ENCODE data around the gene PGRMC1. TPM values are rescaled to one million over a fixed set of nuclear protein-coding genes. Genes with fewer than 3 reads are reported as not detected.

PGRMC1 gene
- total and polyA plus RNA-seq, 4 experiments from 2014 or later = 15.9 to 29.7 (median 19.2) TPM

DNA sequence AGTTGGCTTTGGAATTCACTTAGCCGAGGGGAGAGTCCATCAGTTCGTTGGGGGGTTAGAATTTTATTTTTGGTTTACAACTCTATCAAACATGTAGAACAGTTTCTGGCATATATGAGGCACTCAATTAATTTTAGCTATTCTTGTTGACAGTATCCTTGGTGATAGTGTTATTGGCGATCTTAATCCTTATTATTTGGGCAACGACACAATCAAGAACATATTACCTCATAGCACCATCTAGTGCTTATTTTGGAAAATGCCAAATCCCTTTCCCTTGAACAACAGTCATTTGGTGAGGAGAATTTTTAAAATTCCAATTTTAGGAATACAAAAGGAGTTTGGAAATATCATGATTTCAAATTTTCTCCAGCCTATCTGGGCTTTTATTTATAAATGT lies 17.9 kb upstream of the PGRMC1 start:
- no peak for DNase-seq
- Mint-ChIP-seq H3K4me1 (no peaks in the 10 kb centered on the region), H3K27ac (no peak overlapping the region), H3K4me3 (no peak overlapping the region), H3K36me3 (no peaks in the 10 kb centered on the region), H3K27me3 (peaks cover 4 to 15% of the 10 kb centered on the region in 2 donors), H3K9me3 (no peaks in the 10 kb centered on the region)
- no peak overlapping the region for H3K4me3 ChIP-seq (ENCODE audit: low read length in 2 of 2)
- intact Hi-C loops (cut with micrococcal nuclease) = loop anchor here (1.0 kb wide), 1 partner anchor 371 kb away; no protein-coding TSS in a partner anchor
- ChIA-PET CTCF (ENCODE audit: partially characterized antibody) (interaction anchor here (0.9 to 1.6 kb wide), 2 partner anchors 11 to 99 kb away, joined by 3 to 4 read pairs; no protein-coding TSS in a partner anchor), POLR2A (ENCODE audit: partially characterized antibody) (no interaction called here)
- no peaks in the 10 kb centered on the region for H3K27me3 ChIP-seq (ENCODE audit: insufficient read depth, low read length)
- no peaks in the 10 kb centered on the region for H3K4me1 ChIP-seq (ENCODE audit: insufficient read depth, low read length)
- H3K9me3 ChIP-seq (ENCODE audit: control insufficient read depth in 1 of 2, low read length in 2 of 2) = no peaks in the 10 kb centered on the region
- no peak overlapping the region for H3K27ac ChIP-seq (ENCODE audit: low read depth, low read length)
- H3K36me3 ChIP-seq (ENCODE audit: insufficient read depth, low read length) = no peaks in the 10 kb centered on the region

GRCh38 chrX:119222932-119223331 lies 13.2 kb upstream of the PGRMC1 start:
- H3K4me1 Mint-ChIP-seq = peaks cover 0 to 1% (median 0%) of the 10 kb centered on the region in 4 donors
- no peak overlapping the region for H3K4me3 Mint-ChIP-seq
- H3K36me3 ChIP-seq (ENCODE audit: insufficient read depth, low read length) = no peaks in the 10 kb centered on the region
- H3K27ac Mint-ChIP-seq = no peak overlapping the region
- intact Hi-C loops (cut with micrococcal nuclease) = no loop called here
- H3K36me3 Mint-ChIP-seq = no peaks in the 10 kb centered on the region
- no peak overlapping the region for H3K27ac ChIP-seq (ENCODE audit: low read depth, low read length)
- no peak overlapping the region for H3K4me3 ChIP-seq (ENCODE audit: low read length in 2 of 2)
- peaks cover 10 to 14% of the 10 kb centered on the region in 2 donors for H3K27me3 Mint-ChIP-seq
- no peak for DNase-seq
- H3K4me1 ChIP-seq (ENCODE audit: insufficient read depth, low read length) = no peaks in the 10 kb centered on the region
- no peaks in the 10 kb centered on the region for H3K27me3 ChIP-seq (ENCODE audit: insufficient read depth, low read length)
- ChIA-PET POLR2A (ENCODE audit: partially characterized antibody) (no interaction called here), CTCF (ENCODE audit: partially characterized antibody) (no interaction called here)
- no peaks in the 10 kb centered on the region for H3K9me3 ChIP-seq (ENCODE audit: control insufficient read depth in 1 of 2, low read length in 2 of 2)
- peaks cover 0 to 1% (median 0%) of the 10 kb centered on the region in 8 donors for H3K9me3 Mint-ChIP-seq

- H3K36me3 ChIP-seq (ENCODE audit: insufficient read depth, low read length) = no peaks in the 10 kb centered on the region
- CTCF ChIA-PET (ENCODE audit: partially characterized antibody) = no interaction called here
- Mint-ChIP-seq H3K27me3 (peaks cover 11 to 12% of the 10 kb centered on the region in 2 donors), H3K4me1 (peaks cover 0 to 1% (median 0%) of the 10 kb centered on the region in 4 donors), H3K4me3 (no peak overlapping the region), H3K9me3 (peaks cover 0 to 1% (median 0%) of the 10 kb centered on the region in 8 donors), H3K36me3 (no peaks in the 10 kb centered on the region), H3K27ac (no peak overlapping the region)
- H3K27ac ChIP-seq (ENCODE audit: low read depth, low read length) = no peak overlapping the region
- POLR2A ChIA-PET (ENCODE audit: partially characterized antibody) = no interaction called here
- no peak for DNase-seq
- no peaks in the 10 kb centered on the region for H3K27me3 ChIP-seq (ENCODE audit: insufficient read depth, low read length)
- no peak overlapping the region for H3K4me3 ChIP-seq (ENCODE audit: low read length in 2 of 2)
- no peaks in the 10 kb centered on the region for H3K9me3 ChIP-seq (ENCODE audit: control insufficient read depth in 1 of 2, low read length in 2 of 2)
- H3K4me1 ChIP-seq (ENCODE audit: insufficient read depth, low read length) = no peaks in the 10 kb centered on the region
- intact Hi-C loops (cut with micrococcal nuclease) = no loop called here
Observed at GRCh38 chrX:119223783-119224182, 12.3 kb upstream of the PGRMC1 start.

DNA sequence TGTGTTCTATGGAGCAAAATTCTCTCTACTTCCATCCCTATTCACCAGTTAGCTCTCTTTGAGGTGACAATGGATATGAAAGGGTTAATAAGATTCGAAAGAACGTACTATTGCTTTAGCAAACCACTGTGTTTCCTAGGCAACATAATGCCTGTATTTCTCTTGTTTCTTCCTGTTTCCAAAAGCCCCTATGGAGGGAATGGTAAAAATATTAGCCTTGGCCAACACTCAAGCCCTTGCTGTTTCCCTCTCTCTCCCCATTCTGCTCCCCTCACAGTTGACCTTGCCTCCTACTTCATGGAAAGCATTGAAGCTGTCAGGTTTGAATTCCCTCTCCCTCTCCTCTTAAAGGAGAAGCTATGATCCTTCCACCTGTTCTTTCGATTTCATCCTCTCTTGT lies 9.6 kb upstream of the PGRMC1 start:
- intact Hi-C loops (cut with micrococcal nuclease) = no loop called here
- Histone ChIP-seq H3K27me3 (ENCODE audit: insufficient read depth, low read length) (no peaks in the 10 kb centered on the region), H3K9me3 (ENCODE audit: control insufficient read depth in 1 of 2, low read length in 2 of 2) (no peaks in the 10 kb centered on the region), H3K4me1 (ENCODE audit: insufficient read depth, low read length) (no peaks in the 10 kb centered on the region), H3K27ac (ENCODE audit: low read depth, low read length) (no peak overlapping the region), H3K36me3 (ENCODE audit: insufficient read depth, low read length) (no peaks in the 10 kb centered on the region), H3K4me3 (ENCODE audit: low read length in 2 of 2) (no peak overlapping the region)
- H3K4me1 Mint-ChIP-seq = peaks cover 0 to 1% (median 0%) of the 10 kb centered on the region in 4 donors
- CTCF ChIA-PET (ENCODE audit: partially characterized antibody) = no interaction called here
- DNase-seq = no peak
- peaks cover 0 to 1% (median 0%) of the 10 kb centered on the region in 8 donors for H3K9me3 Mint-ChIP-seq
- no peak overlapping the region for H3K27ac Mint-ChIP-seq
- no peaks in the 10 kb centered on the region for H3K36me3 Mint-ChIP-seq
- H3K27me3 Mint-ChIP-seq = peaks cover 9 to 10% of the 10 kb centered on the region in 2 donors
- POLR2A ChIA-PET (ENCODE audit: partially characterized antibody) = no interaction called here
- no peak overlapping the region for H3K4me3 Mint-ChIP-seq

DNA sequence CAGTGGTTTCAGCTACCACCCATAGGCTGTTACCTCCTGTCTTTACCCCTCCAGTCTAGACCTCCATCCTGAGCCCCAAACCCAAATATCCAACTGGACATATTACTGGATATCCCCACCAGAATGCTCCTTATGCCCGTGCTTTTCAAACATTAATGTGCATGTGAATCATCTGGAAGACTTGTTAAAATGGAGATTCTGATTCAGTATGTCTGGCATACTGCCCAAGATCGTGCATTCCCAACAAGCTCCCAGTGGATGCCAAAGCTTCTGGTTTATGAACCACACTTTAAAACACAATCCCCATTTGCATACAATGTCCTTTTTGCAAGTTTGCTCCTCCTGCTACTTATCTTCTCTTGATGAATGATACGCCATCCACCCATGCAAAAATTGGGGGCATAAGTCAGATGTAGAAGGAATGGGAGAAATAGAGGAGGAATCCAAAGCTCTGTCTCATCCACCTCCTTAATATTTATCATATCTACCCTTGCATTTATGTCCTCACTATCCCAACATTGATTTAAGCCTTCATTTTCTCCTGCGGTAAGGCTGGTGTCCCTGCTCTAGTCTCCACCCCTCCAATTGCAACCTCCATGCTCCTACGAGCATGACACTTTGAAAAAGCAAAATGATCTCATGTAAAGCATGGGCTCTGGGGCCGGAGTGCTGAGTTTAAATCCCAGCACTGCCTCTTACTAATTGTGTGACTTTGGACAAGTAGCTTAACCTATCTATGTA lies 7.4 kb upstream of the PGRMC1 start:
- Histone ChIP-seq H3K36me3 (ENCODE audit: insufficient read depth, low read length) (no peaks in the 10 kb centered on the region), H3K4me3 (ENCODE audit: low read length in 2 of 2) (no peak overlapping the region), H3K27me3 (ENCODE audit: insufficient read depth, low read length) (no peaks in the 10 kb centered on the region), H3K4me1 (ENCODE audit: insufficient read depth, low read length) (no peaks in the 10 kb centered on the region), H3K9me3 (ENCODE audit: control insufficient read depth in 1 of 2, low read length in 2 of 2) (no peaks in the 10 kb centered on the region), H3K27ac (ENCODE audit: low read depth, low read length) (no peak overlapping the region)
- intact Hi-C loops (cut with micrococcal nuclease) = no loop called here
- no peak for DNase-seq
- Mint-ChIP-seq H3K4me3 (no peak overlapping the region), H3K27me3 (peaks cover 8 to 9% of the 10 kb centered on the region in 2 donors), H3K36me3 (no peaks in the 10 kb centered on the region), H3K9me3 (peaks cover 0 to 1% (median 0%) of the 10 kb centered on the region in 8 donors), H3K27ac (no peak overlapping the region), H3K4me1 (peaks cover 0 to 1% (median 0%) of the 10 kb centered on the region in 4 donors)
- CTCF ChIA-PET (ENCODE audit: partially characterized antibody) = interaction anchor here (0.8 kb wide), 1 partner anchor 11 kb away, joined by 3 read pairs; no protein-coding TSS in a partner anchor
- POLR2A ChIA-PET (ENCODE audit: partially characterized antibody) = no interaction called here

GRCh38 chrX:119229253-119229615 lies 6.9 kb upstream of the PGRMC1 start:
- Histone ChIP-seq H3K9me3 (ENCODE audit: control insufficient read depth in 1 of 2, low read length in 2 of 2) (no peaks in the 10 kb centered on the region), H3K27ac (ENCODE audit: low read depth, low read length) (no peak overlapping the region), H3K27me3 (ENCODE audit: insufficient read depth, low read length) (no peaks in the 10 kb centered on the region), H3K4me3 (ENCODE audit: low read length in 2 of 2) (no peak overlapping the region), H3K4me1 (ENCODE audit: insufficient read depth, low read length) (no peaks in the 10 kb centered on the region), H3K36me3 (ENCODE audit: insufficient read depth, low read length) (no peaks in the 10 kb centered on the region)
- intact Hi-C loops (cut with micrococcal nuclease) = no loop called here
- ChIA-PET CTCF (ENCODE audit: partially characterized antibody) (interaction anchor here (0.8 kb wide), 1 partner anchor 12 kb away, joined by 3 read pairs; no protein-coding TSS in a partner anchor), POLR2A (ENCODE audit: partially characterized antibody) (no interaction called here)
- no peak overlapping the region for H3K4me3 Mint-ChIP-seq
- no peak overlapping the region for H3K27ac Mint-ChIP-seq
- H3K27me3 Mint-ChIP-seq = peaks cover 6 to 9% of the 10 kb centered on the region in 2 donors
- DNase-seq = no peak
- no peaks in the 10 kb centered on the region for H3K4me1 Mint-ChIP-seq
- no peaks in the 10 kb centered on the region for H3K36me3 Mint-ChIP-seq
- no peaks in the 10 kb centered on the region for H3K9me3 Mint-ChIP-seq

DNA sequence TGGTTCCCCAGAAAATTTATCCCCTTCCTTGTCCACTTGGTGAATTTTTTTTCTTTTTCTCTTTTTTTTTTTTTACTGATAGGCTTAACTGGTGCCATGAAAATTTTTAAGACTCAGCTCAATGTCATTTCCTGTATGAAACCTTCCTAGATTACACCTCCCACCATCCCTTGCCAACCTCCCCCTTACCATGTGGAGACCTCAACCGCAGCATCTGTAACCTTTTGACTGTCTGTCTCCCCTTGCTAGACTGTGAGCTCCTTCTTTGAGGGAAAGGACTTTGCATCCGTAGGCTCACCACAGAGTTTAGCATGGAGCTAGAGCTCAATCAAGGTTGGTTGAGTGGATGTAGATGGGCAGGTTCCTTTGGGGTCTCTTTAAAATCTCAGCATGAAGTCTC lies 5.2 kb upstream of the PGRMC1 start:
- H3K4me3 ChIP-seq (ENCODE audit: low read length in 2 of 2) = no peak overlapping the region
- intact Hi-C loops (cut with micrococcal nuclease) = no loop called here
- Mint-ChIP-seq H3K4me1 (peaks cover 0 to 6% (median 0%) of the 10 kb centered on the region in 4 donors), H3K9me3 (peaks cover 0 to 3% (median 0%) of the 10 kb centered on the region in 8 donors), H3K36me3 (no peaks in the 10 kb centered on the region), H3K4me3 (no peak overlapping the region), H3K27me3 (peaks cover 3 to 6% of the 10 kb centered on the region in 2 donors), H3K27ac (no peak overlapping the region)
- no peaks in the 10 kb centered on the region for H3K27me3 ChIP-seq (ENCODE audit: insufficient read depth, low read length)
- H3K4me1 ChIP-seq (ENCODE audit: insufficient read depth, low read length) = no peaks in the 10 kb centered on the region
- DNase-seq = no peak
- no peaks in the 10 kb centered on the region for H3K36me3 ChIP-seq (ENCODE audit: insufficient read depth, low read length)
- H3K9me3 ChIP-seq (ENCODE audit: control insufficient read depth in 1 of 2, low read length in 2 of 2) = no peaks in the 10 kb centered on the region
- CTCF ChIA-PET (ENCODE audit: partially characterized antibody) = no interaction called here
- no peak overlapping the region for H3K27ac ChIP-seq (ENCODE audit: low read depth, low read length)
- POLR2A ChIA-PET (ENCODE audit: partially characterized antibody) = no interaction called here

All from CD4-positive, alpha-beta memory T cell (primary cell).